DMS 273 (cell line): Measurements from ENCODE around the gene FLG.
"Not testable (repeated sequence)": the region's sequence is repeated elsewhere in the genome, so short reads cannot be mapped to it uniquely, and the experiment has no call there.

Experiments used
- DNase-seq: peaks from one replicate; lab custom pipeline; 2025; ENCODE audit not compliant: unreplicated experiment; lab: John Stamatoyannopoulos, UW

Gene FLG

GRCh38 chr1:152325111-152325510 lies at the start of gene FLG:
TSS of gene FLG (minus strand) at chr1:152325239. CDS start at chr1:152315456, 9,783 bp downstream.
- no peak for DNase-seq

GRCh38 chr1:152374451-152374850 lies 49.4 kb upstream of the FLG start:
- DNase-seq, result no peak

GRCh38 chr1:152372672-152373071 lies 47.6 kb upstream of the FLG start:
- no peak for DNase-seq

GRCh38 chr1:152367436-152367835 lies 42.4 kb upstream of the FLG start:
- no peak for DNase-seq

GRCh38 chr1:152359906-152360305 lies 34.9 kb upstream of the FLG start, which contains the start of gene FLG2:
TSS of gene FLG2 (minus strand) at chr1:152360006. CDS start at chr1:152358884, 1,122 bp downstream.
- no peak for DNase-seq

GRCh38 chr1:152356736-152357135 lies 31.7 kb upstream of the FLG start:
- no peak for DNase-seq

GRCh38 chr1:152349611-152350010 lies 24.6 kb upstream of the FLG start:
- DNase-seq, result no peak

- peak; percentile 15 for DNase-seq
These were observed 23.4 kb upstream of the FLG start for GRCh38 chr1:152348447-152348846.

- DNase-seq, result peak; percentile 87
These were observed 22.2 kb upstream of the FLG start for GRCh38 chr1:152347116-152347728.

GRCh38 chr1:152344438-152344837 lies 19.4 kb upstream of the FLG start:
- DNase-seq, result no peak

- DNase-seq, result no peak
These were observed 18.0 kb upstream of the FLG start for GRCh38 chr1:152343006-152343405.

- DNase-seq, result no peak
These were observed 10.4 kb upstream of the FLG start for GRCh38 chr1:152335399-152335798.

GRCh38 chr1:152328801-152329391 lies 3.9 kb upstream of the FLG start:
- DNase-seq, result no peak

GRCh38 chr1:152313970-152314369 lies 11.1 kb downstream of the FLG start:
- DNase-seq, result no peak

GRCh38 chr1:152313319-152313801 lies 11.7 kb downstream of the FLG start:
- no peak for DNase-seq

- not testable (repeated sequence) for DNase-seq
These were observed 12.9 kb downstream of the FLG start for GRCh38 chr1:152312169-152312568.

- no peak for DNase-seq
These were observed 15.1 kb downstream of the FLG start for GRCh38 chr1:152309955-152310354.

- DNase-seq, result not testable (repeated sequence)
These were observed 15.6 kb downstream of the FLG start for GRCh38 chr1:152309320-152309901.

GRCh38 chr1:152308758-152309157 lies 16.3 kb downstream of the FLG start:
- DNase-seq, result not testable (repeated sequence)

- not testable (repeated sequence) for DNase-seq
These were observed 17.1 kb downstream of the FLG start for GRCh38 chr1:152307970-152308369.

- DNase-seq, result not testable (repeated sequence)
These were observed 18.9 kb downstream of the FLG start for GRCh38 chr1:152306123-152306522.

- not testable (repeated sequence) for DNase-seq
These were observed 20.3 kb downstream of the FLG start for GRCh38 chr1:152304773-152305172.
